Endodermal cell (in vitro differentiated cells): ENCODE data around the gene CORO7. TPM values are rescaled to one million over a fixed set of nuclear protein-coding genes. Genes with fewer than 3 reads are reported as not detected.

Experiments
- DNase-seq: peaks from one replicate; pipeline ENCODE4 v3.0.0-alpha.2; 2017
- H3K27ac ChIP-seq: 2 replicates; pipeline ENCODE4 v1.5.1; 2013; ENCODE audit warnings: mild to moderate bottlenecking, low read depth, low read length, moderate library complexity
- H3K27me3 ChIP-seq: 2 replicates; pipeline ENCODE4 v1.6.1; 2013; ENCODE audit warnings: mild to moderate bottlenecking, low read length, moderate library complexity; ENCODE audit not compliant: insufficient read depth, control insufficient read depth, poor library complexity, severe bottlenecking
- H3K36me3 ChIP-seq: 2 replicates; pipeline ENCODE4 v1.7.0; 2013; ENCODE audit warnings: mild to moderate bottlenecking, low read length, moderate library complexity; ENCODE audit not compliant: control insufficient read depth, insufficient read depth
- H3K4me1 ChIP-seq: one replicate; pipeline ENCODE4 v1.7.0; 2013; ENCODE audit warnings: low read length; ENCODE audit not compliant: control insufficient read depth, insufficient read depth
- H3K4me3 ChIP-seq: 2 replicates; pipeline ENCODE4 v1.5.1; 2013; ENCODE audit warnings: mild to moderate bottlenecking, low read length, moderate library complexity
- H3K9ac ChIP-seq: 2 replicates; pipeline ENCODE4 v1.6.1; 2013; ENCODE audit warnings: mild to moderate bottlenecking, low read length, moderate library complexity; ENCODE audit not compliant: poor library complexity, severe bottlenecking; ENCODE audit errors: extremely low read depth
- H3K9me3 ChIP-seq: 2 replicates; pipeline ENCODE4 v1.6.1; 2013; ENCODE audit warnings: mild to moderate bottlenecking, low read length, moderate library complexity; ENCODE audit not compliant: control insufficient read depth
- H3K27ac Mint-ChIP-seq: 2 replicates; pipeline ENCODE4 v1.8.0; 2020; ENCODE audit warnings: mixed read lengths
- H3K27me3 Mint-ChIP-seq: 2 replicates; pipeline ENCODE4 v1.8.0; 2021; ENCODE audit warnings: mild to moderate bottlenecking, mixed read lengths; ENCODE audit not compliant: insufficient read depth
- H3K36me3 Mint-ChIP-seq: 2 replicates; pipeline ENCODE4 v1.8.0; 2020; ENCODE audit warnings: low read depth, mixed read lengths
- H3K4me1 Mint-ChIP-seq: 2 replicates; pipeline ENCODE4 v1.8.0; 2020; ENCODE audit warnings: mixed read lengths
- H3K4me3 Mint-ChIP-seq: 2 replicates; pipeline ENCODE4 v1.8.0; 2020; ENCODE audit warnings: mild to moderate bottlenecking, moderate library complexity, mixed read lengths
- H3K9me3 Mint-ChIP-seq: 2 replicates; pipeline ENCODE4 v1.8.0; 2020; ENCODE audit warnings: mild to moderate bottlenecking, mixed read lengths
- WGBS, 2 experiments: methylation state at CpG; one replicate each; pipeline versions ENCODE4 v1.1.5 to v1.1.7; 2013; ENCODE audit warnings: missing lambda C conversion rate in 2 of 2, mixed read lengths in 1 of 2; ENCODE audit not compliant: insufficient coverage in 1 of 2, insufficient read length in 1 of 2; 5-methylcytosine and 5-hydroxymethylcytosine counted together
- total RNA-seq, 2 donors: library from RNA; stranded (reverse); fragmentation: NEBNext Ultra II Directional in 1 of 2; extraction: Animal tissue kit (Norgen Biotek cat#: 25700) in 1 of 2; gene quantifications; 2 replicates in 1 of 2; 3 replicates in 1 of 2; pipeline ENCODE4 v1.2.1, GENCODE V29; 2021
- TF ChIP-seq, protein P1 (sequence below): fragments of 200-600 bp; sonication (generic); conservative IDR thresholded peaks from 2 replicates; pipeline ENCODE4 v1.5.0; 2021; ENCODE audit warnings: antibody characterized with exemption, mild to moderate bottlenecking

The CORO7 gene
- total RNA-seq, 2 donors from 2014 or later = 32.5 to 37.5 TPM

DNA sequence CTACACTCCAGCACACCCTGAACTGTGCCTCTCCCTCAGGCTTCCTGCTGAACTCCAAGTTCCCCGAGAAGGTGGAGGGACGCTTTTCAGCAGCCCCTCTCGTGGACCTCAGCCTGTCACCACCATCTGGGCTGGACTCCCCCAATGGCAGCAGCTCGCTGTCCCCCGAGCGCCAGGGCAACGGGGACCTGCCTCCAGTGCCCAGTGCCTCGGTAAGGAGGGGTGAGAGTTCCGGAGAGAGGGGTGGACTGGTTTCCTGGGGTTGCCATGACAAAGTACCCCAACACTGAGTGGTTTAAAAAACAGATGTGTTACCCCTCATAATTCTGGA, 83.1 kb downstream of the CORO7 start:
- 92 to 98% methylated on average over 8 to 9 of the region's 9 CpGs for WGBS, 2 experiments
- Histone ChIP-seq H3K4me1 (peaks cover 3% of the 10 kb centered on the region), H3K27me3 (no peaks in the 10 kb centered on the region), H3K9me3 (no peaks in the 10 kb centered on the region), H3K27ac (no peak overlapping the region), H3K9ac (no peak overlapping the region), H3K36me3 (no peaks in the 10 kb centered on the region), H3K4me3 (no peak overlapping the region)
- Mint-ChIP-seq H3K27ac (no peak overlapping the region), H3K9me3 (no peaks in the 10 kb centered on the region), H3K4me1 (peaks cover 4% of the 10 kb centered on the region), H3K4me3 (no peak overlapping the region), H3K27me3 (no peaks in the 10 kb centered on the region), H3K36me3 (peaks cover 4% of the 10 kb centered on the region)
- DNase-seq = no peak
- TF ChIP-seq, protein P1, sequence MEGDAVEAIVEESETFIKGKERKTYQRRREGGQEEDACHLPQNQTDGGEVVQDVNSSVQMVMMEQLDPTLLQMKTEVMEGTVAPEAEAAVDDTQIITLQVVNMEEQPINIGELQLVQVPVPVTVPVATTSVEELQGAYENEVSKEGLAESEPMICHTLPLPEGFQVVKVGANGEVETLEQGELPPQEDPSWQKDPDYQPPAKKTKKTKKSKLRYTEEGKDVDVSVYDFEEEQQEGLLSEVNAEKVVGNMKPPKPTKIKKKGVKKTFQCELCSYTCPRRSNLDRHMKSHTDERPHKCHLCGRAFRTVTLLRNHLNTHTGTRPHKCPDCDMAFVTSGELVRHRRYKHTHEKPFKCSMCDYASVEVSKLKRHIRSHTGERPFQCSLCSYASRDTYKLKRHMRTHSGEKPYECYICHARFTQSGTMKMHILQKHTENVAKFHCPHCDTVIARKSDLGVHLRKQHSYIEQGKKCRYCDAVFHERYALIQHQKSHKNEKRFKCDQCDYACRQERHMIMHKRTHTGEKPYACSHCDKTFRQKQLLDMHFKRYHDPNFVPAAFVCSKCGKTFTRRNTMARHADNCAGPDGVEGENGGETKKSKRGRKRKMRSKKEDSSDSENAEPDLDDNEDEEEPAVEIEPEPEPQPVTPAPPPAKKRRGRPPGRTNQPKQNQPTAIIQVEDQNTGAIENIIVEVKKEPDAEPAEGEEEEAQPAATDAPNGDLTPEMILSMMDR = no peak

DNA sequence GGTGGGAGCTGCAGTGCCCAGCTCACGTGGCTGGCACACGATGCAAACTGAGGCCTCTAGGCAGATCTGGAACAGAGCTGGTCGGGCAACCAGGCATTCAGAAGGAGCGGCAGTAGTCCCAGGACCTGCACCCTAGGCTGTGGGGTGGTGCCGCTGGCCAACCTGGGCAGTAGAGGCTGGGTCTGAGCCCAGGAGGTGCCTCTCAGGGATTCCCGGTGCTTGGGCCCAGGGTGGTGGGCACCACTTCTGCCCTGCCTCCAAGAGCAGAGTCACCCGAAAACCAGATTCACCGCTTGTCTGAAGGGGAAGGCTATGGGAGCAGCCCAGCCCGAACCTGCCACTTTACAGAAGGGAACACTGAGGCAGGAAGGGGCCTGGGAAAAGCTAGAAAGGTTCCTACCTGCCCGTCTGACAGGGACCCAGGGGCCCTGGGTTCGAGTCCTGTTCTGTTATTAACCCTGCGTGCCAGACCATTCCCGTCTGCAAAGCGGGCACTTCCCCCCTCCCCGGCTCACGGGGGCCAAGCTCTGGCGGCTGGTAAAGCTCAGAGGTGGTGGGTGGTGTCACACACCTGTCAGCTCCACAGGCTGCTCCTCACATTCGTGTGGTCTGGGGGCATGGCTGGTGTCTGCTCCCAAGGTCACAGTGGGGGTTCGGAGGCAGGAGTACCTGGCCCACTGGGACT, 83.6 kb downstream of the CORO7 start:
- no peak for DNase-seq
- no peak overlapping the region for H3K9ac ChIP-seq
- WGBS, 2 experiments = 94% methylated on average over 19 of the region's 19 CpGs

DNA sequence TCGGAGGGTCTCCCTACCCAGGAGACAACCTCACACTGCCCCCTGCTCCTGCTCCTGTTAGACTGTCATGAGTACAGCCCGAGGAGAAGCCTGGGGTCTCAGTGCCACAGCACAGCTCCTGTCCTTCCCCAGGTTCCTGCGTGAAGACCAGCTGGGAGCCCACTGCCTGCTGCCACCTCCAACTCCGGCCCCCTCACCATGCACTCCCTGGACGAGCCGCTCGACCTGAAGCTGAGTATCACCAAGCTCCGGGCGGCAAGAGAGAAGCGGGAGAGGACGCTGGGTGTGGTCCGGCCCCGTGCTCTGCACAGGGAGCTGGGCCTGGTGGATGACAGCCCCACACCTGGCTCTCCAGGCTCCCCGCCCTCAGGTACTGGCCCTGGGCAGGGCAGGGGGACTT, 84.3 kb downstream of the CORO7 start:
- no peaks in the 10 kb centered on the region for H3K27me3 ChIP-seq
- no peak overlapping the region for H3K27ac ChIP-seq
- H3K27me3 Mint-ChIP-seq = no peaks in the 10 kb centered on the region
- H3K4me1 Mint-ChIP-seq = peaks cover 4% of the 10 kb centered on the region
- DNase-seq = no peak
- no peak overlapping the region for H3K4me3 Mint-ChIP-seq
- H3K36me3 Mint-ChIP-seq = peaks cover 4% of the 10 kb centered on the region
- TF ChIP-seq, protein P1 = no peak
- peaks cover 3% of the 10 kb centered on the region for H3K4me1 ChIP-seq
- H3K36me3 ChIP-seq = no peaks in the 10 kb centered on the region
- no peak overlapping the region for H3K27ac Mint-ChIP-seq
- 88 to 91% methylated on average over 8 to 14 of the region's 14 CpGs for WGBS, 2 experiments
- no peaks in the 10 kb centered on the region for H3K9me3 Mint-ChIP-seq
- no peak overlapping the region for H3K4me3 ChIP-seq
- H3K9me3 ChIP-seq = no peaks in the 10 kb centered on the region
- no peak overlapping the region for H3K9ac ChIP-seq

More for the DNA sequence above, 83.6 kb downstream of the CORO7 start:
- H3K36me3 Mint-ChIP-seq = peaks cover 4% of the 10 kb centered on the region
- peaks cover 4% of the 10 kb centered on the region for H3K4me1 Mint-ChIP-seq
- no peaks in the 10 kb centered on the region for H3K27me3 Mint-ChIP-seq
- H3K27me3 ChIP-seq = no peaks in the 10 kb centered on the region
- H3K27ac ChIP-seq = no peak overlapping the region
- H3K4me3 Mint-ChIP-seq = no peak overlapping the region
- no peaks in the 10 kb centered on the region for H3K9me3 Mint-ChIP-seq
- TF ChIP-seq, protein P1 = no peak
- no peak overlapping the region for H3K27ac Mint-ChIP-seq
- no peaks in the 10 kb centered on the region for H3K36me3 ChIP-seq
- no peaks in the 10 kb centered on the region for H3K9me3 ChIP-seq
- peaks cover 3% of the 10 kb centered on the region for H3K4me1 ChIP-seq
- H3K4me3 ChIP-seq = no peak overlapping the region
